HEK293T (cell line): ENCODE results near the gene PTPN13.

Experiments used
- CTCF ChIA-PET: fragments of 350-600 bp; formaldehyde crosslinking; extraction: SDS; loops from one replicate; lab custom pipeline; 2021; ENCODE audit warnings: antibody characterized with exemption, inconsistent platforms; lab: Yijun Ruan, JAX
- POLR2A ChIA-PET: fragments of 350-600 bp; formaldehyde crosslinking; extraction: SDS; loops from one replicate; lab custom pipeline; 2020; ENCODE audit warnings: antibody characterized with exemption, inconsistent platforms; lab: Yijun Ruan, JAX
- DNase-seq: peaks from one replicate; pipeline ENCODE4 v3.0.0; 2012; ENCODE audit warnings: mixed read lengths; ENCODE audit errors: extremely low spot score
- ARNT ChIP-seq: fragments of 450-650 bp; IDR thresholded peaks from 2 replicates; pipeline ENCODE4 v1.6.1; 2017; ENCODE audit warnings: mild to moderate bottlenecking
- BHLHE40 ChIP-seq: fragments of 450-650 bp; IDR thresholded peaks from 2 replicates; pipeline ENCODE4 v1.6.1; 2016; ENCODE audit warnings: mild to moderate bottlenecking, moderate library complexity, borderline replicate concordance
- CTBP1 ChIP-seq: fragments of 450-650 bp; IDR thresholded peaks from 2 replicates; pipeline ENCODE4 v1.6.1; 2016; ENCODE audit warnings: borderline replicate concordance
- ELF4 ChIP-seq: fragments of 450-650 bp; IDR thresholded peaks from 2 replicates; pipeline ENCODE4 v1.6.1; 2017; ENCODE audit warnings: antibody characterized with exemption
- FOXA1 ChIP-seq: fragments of 450-650 bp; IDR thresholded peaks from 2 replicates; pipeline ENCODE4 v1.6.1; 2016; ENCODE audit warnings: mild to moderate bottlenecking
- FOXK2 ChIP-seq: fragments of 450-650 bp; IDR thresholded peaks from 2 replicates; pipeline ENCODE4 v1.6.1; 2016; ENCODE audit warnings: mild to moderate bottlenecking
- FOXM1 ChIP-seq: fragments of 450-650 bp; IDR thresholded peaks from 2 replicates; pipeline ENCODE4 v1.6.1; 2017; ENCODE audit warnings: mild to moderate bottlenecking, borderline replicate concordance
- HDGF ChIP-seq: fragments of 450-650 bp; IDR thresholded peaks from 2 replicates; pipeline ENCODE4 v1.6.1; 2017; ENCODE audit warnings: antibody characterized with exemption, borderline replicate concordance
- L3MBTL2 ChIP-seq: fragments of 450-650 bp; conservative IDR thresholded peaks from 2 replicates; pipeline ENCODE4 v1.6.1; 2016; ENCODE audit warnings: mild to moderate bottlenecking
- LEF1 ChIP-seq: fragments of 450-650 bp; IDR thresholded peaks from 2 replicates; pipeline ENCODE4 v1.6.1; 2017; ENCODE audit warnings: mild to moderate bottlenecking, borderline replicate concordance
- NFRKB ChIP-seq: fragments of 450-650 bp; IDR thresholded peaks from 2 replicates; pipeline ENCODE4 v1.6.1; 2016; ENCODE audit warnings: mild to moderate bottlenecking, moderate library complexity
- PKNOX1 ChIP-seq: fragments of 450-650 bp; IDR thresholded peaks from 2 replicates; pipeline ENCODE4 v1.6.1; 2016
- SP1 ChIP-seq: fragments of 450-650 bp; IDR thresholded peaks from 2 replicates; pipeline ENCODE4 v1.6.1; 2017
- SUZ12 ChIP-seq: fragments of 450-650 bp; IDR thresholded peaks from 2 replicates; pipeline ENCODE4 v1.6.1; 2016; ENCODE audit warnings: mild to moderate bottlenecking
- TARDBP ChIP-seq: fragments of 450-650 bp; IDR thresholded peaks from 2 replicates; pipeline ENCODE4 v1.6.1; 2016
- ZNF384 ChIP-seq: fragments of 450-650 bp; IDR thresholded peaks from 2 replicates; pipeline ENCODE4 v1.6.1; 2016

Gene PTPN13

GRCh38 chr4:86563416-86563815 lies 30.7 kb upstream of the PTPN13 start:
- POLR2A ChIA-PET, result no interaction called here
- TF ChIP-seq CTBP1 (no peak), SUZ12 (no peak), NFRKB (no peak), FOXA1 (no peak), FOXK2 (no peak), ELF4 (no peak), L3MBTL2 (no peak), BHLHE40 (no peak), SP1 (no peak), LEF1 (no peak), TARDBP (no peak), PKNOX1 (no peak), ARNT (no peak), FOXM1 (no peak), ZNF384 (no peak), HDGF (no peak)
- CTCF ChIA-PET, result interaction anchor here (0.6 kb wide), 1 partner anchor 224 kb away, joined by 4 read pairs; no protein-coding TSS in a partner anchor
- no peak for DNase-seq

- DNase-seq, result no peak
- POLR2A ChIA-PET, result interaction anchor here (0.8 kb wide), 1 partner anchor 29 kb away, joined by 3 read pairs; the partner anchor contains the start of gene PTPN13
- CTCF ChIA-PET, result no interaction called here
- TF ChIP-seq FOXA1, result no peak
- no peak for TF ChIP-seq FOXM1
- TF ChIP-seq CTBP1, result no peak
- TF ChIP-seq TARDBP, result no peak
- no peak for TF ChIP-seq ELF4
Measured at GRCh38 chr4:86564795-86565194, 29.3 kb upstream of the PTPN13 start.

GRCh38 chr4:86565651-86566050 lies 28.5 kb upstream of the PTPN13 start:
- ChIA-PET POLR2A (interaction anchor here (0.8 kb wide), 1 partner anchor 28 kb away, joined by 3 read pairs; the partner anchor contains the start of gene PTPN13), CTCF (no interaction called here)
- DNase-seq, result no peak

GRCh38 chr4:86569103-86569870 lies 24.8 kb upstream of the PTPN13 start:
- TF ChIP-seq HDGF (no peak), ELF4 (no peak), ARNT (no peak), FOXA1 (no peak)
- POLR2A ChIA-PET, result no interaction called here
- CTCF ChIA-PET, result interaction anchor here (0.6 kb wide), 1 partner anchor 61 kb away, joined by 4 read pairs; no protein-coding TSS in a partner anchor
- no peak for DNase-seq

More at GRCh38 chr4:86565651-86566050, 28.5 kb upstream of the PTPN13 start:
- no peak for TF ChIP-seq ZNF384
- no peak for TF ChIP-seq PKNOX1
- TF ChIP-seq HDGF, result no peak
- no peak for TF ChIP-seq FOXK2
- no peak for TF ChIP-seq ARNT
- no peak for TF ChIP-seq SUZ12
- no peak for TF ChIP-seq BHLHE40
- no peak for TF ChIP-seq NFRKB
- TF ChIP-seq ELF4, result no peak
- no peak for TF ChIP-seq TARDBP
- TF ChIP-seq FOXA1, result no peak
- no peak for TF ChIP-seq LEF1
- no peak for TF ChIP-seq CTBP1

GRCh38 chr4:86579941-86580340 lies 14.2 kb upstream of the PTPN13 start:
- DNase-seq, result no peak
- TF ChIP-seq L3MBTL2 (no peak), NFRKB (no peak), HDGF (no peak)
- POLR2A ChIA-PET, result no interaction called here
- CTCF ChIA-PET, result no interaction called here

GRCh38 chr4:86582410-86582809 lies 11.7 kb upstream of the PTPN13 start:
- TF ChIP-seq FOXK2 (no peak), L3MBTL2 (no peak), ELF4 (no peak), SUZ12 (no peak), CTBP1 (no peak), HDGF (no peak), FOXM1 (no peak), PKNOX1 (no peak), TARDBP (no peak), ZNF384 (no peak), BHLHE40 (no peak), ARNT (no peak), FOXA1 (no peak), LEF1 (no peak), NFRKB (no peak), SP1 (no peak)
- DNase-seq, result no peak
- ChIA-PET CTCF (no interaction called here), POLR2A (interaction anchor here (1.0 to 2.6 kb wide), 2 partner anchors 10 to 12 kb away, joined by 3 to 14 read pairs; partner anchors contain the start of gene PTPN13)
